GM12878 (cell line): ENCODE data around the gene BUB1B.

Source experiments
- BCL11A ChIP-seq: IDR thresholded peaks from 2 replicates; pipeline ENCODE4 v1.6.1; 2011; ENCODE audit warnings: low read depth, low read length
- EGR1 ChIP-seq, 2 experiments: IDR thresholded peaks; 1 replicate in 1 of 2; 2 replicates in 1 of 2; pipeline ENCODE4 v1.6.1; 2011 to 2012; ENCODE audit warnings: low read depth in 2 of 2, low read length in 2 of 2, borderline replicate concordance in 1 of 2, mild to moderate bottlenecking in 1 of 2, moderate library complexity in 1 of 2
- EZH2 ChIP-seq: IDR thresholded peaks from 2 replicates; pipeline ENCODE4 v1.6.1; 2012; ENCODE audit warnings: low read depth, mild to moderate bottlenecking, control low read depth, inconsistent platforms, low read length, borderline replicate concordance; ENCODE audit not compliant: control insufficient read depth
- JUND ChIP-seq: IDR thresholded peaks from 2 replicates; pipeline ENCODE4 v1.6.1; 2012; ENCODE audit warnings: low read depth, mild to moderate bottlenecking, low read length, improper control_type of control experiment, moderate library complexity
- POLR2AphosphoS5 ChIP-seq: IDR thresholded peaks from 2 replicates; pipeline ENCODE4 v1.6.1; 2011; ENCODE audit warnings: mild to moderate bottlenecking, low read length, inconsistent platforms
- RBBP5 ChIP-seq: fragments of 200-600 bp; sonication (generic); conservative IDR thresholded peaks from 2 replicates; pipeline ENCODE4 v1.6.1; 2016
- SMC3 ChIP-seq: IDR thresholded peaks from 2 replicates; pipeline ENCODE4 v1.6.1; 2011; ENCODE audit warnings: low read length, improper control_type of control experiment, borderline replicate concordance
- SP1 ChIP-seq: IDR thresholded peaks from one replicate; pipeline ENCODE4 v1.6.1; 2011; ENCODE audit warnings: low read depth, low read length
- TF ChIP-seq, protein P1 (sequence below), 3 experiments: IDR thresholded peaks in 2 of 3; conservative IDR thresholded peaks in 1 of 3; 2 replicates each; pipeline ENCODE4 v1.5.1; 2011; ENCODE audit warnings: low read depth in 3 of 3, low read length in 3 of 3, mild to moderate bottlenecking in 3 of 3, control low read depth in 2 of 3, moderate library complexity in 2 of 3, inconsistent platforms in 1 of 3, mixed read lengths in 1 of 3; ENCODE audit not compliant: control insufficient read depth in 2 of 3, insufficient read depth in 1 of 3; ENCODE audit errors: extremely low read depth in 1 of 3
- TF ChIP-seq, protein P2 (sequence below): IDR thresholded peaks from 2 replicates; pipeline ENCODE4 v1.6.1; 2011; ENCODE audit warnings: low read depth, low read length, improper control_type of control experiment, borderline replicate concordance
- TF ChIP-seq, protein P3 (sequence below): fragments of 450-650 bp; IDR thresholded peaks from 2 replicates; pipeline ENCODE4 v1.6.1; 2017; ENCODE audit warnings: mild to moderate bottlenecking
- TF ChIP-seq, protein P4 (sequence below): IDR thresholded peaks from 2 replicates; pipeline ENCODE4 v1.6.1; 2012; ENCODE audit warnings: mild to moderate bottlenecking, low read depth, low read length
- TF ChIP-seq, protein P5 (sequence below): fragments of 450-650 bp; IDR thresholded peaks from 2 replicates; pipeline ENCODE4 v1.6.1; 2018; ENCODE audit warnings: borderline replicate concordance, mild to moderate bottlenecking; ENCODE audit not compliant: partially characterized antibody

DNA sequence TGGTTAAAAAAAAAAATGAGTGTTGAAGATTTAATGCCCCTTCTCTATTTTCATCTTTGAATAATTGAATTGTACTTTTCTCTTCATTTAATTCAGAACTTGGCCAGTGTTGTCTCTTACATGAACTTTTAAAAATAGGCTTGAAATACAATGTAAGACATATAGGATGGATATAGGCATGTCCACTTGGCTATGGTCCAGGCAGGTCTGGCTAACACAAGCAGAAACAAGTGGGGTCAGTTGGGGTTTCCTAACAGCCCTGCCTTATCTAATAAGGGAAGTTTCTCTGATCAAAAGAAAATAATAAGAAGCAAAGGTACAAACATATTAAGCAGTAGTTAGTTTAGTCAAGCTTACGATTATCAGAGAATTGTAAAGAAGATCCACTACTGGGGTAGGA lies 58.9 kb downstream of the BUB1B start:
- TF ChIP-seq POLR2AphosphoS5 (no peak), BCL11A (no peak), EZH2 (no peak), SMC3 (no peak), SP1 (no peak), EGR1 (IDR thresholded peaks at IDR 0.05; ENCODE audit: borderline replicate concordance in 1 of 2, low read depth in 2 of 2, low read length in 2 of 2) (no peak), JUND (no peak), RBBP5 (no peak)
- TF ChIP-seq, protein P1, sequence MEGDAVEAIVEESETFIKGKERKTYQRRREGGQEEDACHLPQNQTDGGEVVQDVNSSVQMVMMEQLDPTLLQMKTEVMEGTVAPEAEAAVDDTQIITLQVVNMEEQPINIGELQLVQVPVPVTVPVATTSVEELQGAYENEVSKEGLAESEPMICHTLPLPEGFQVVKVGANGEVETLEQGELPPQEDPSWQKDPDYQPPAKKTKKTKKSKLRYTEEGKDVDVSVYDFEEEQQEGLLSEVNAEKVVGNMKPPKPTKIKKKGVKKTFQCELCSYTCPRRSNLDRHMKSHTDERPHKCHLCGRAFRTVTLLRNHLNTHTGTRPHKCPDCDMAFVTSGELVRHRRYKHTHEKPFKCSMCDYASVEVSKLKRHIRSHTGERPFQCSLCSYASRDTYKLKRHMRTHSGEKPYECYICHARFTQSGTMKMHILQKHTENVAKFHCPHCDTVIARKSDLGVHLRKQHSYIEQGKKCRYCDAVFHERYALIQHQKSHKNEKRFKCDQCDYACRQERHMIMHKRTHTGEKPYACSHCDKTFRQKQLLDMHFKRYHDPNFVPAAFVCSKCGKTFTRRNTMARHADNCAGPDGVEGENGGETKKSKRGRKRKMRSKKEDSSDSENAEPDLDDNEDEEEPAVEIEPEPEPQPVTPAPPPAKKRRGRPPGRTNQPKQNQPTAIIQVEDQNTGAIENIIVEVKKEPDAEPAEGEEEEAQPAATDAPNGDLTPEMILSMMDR (IDR thresholded peaks at IDR 0.05 in 2 of 3, conservative IDR thresholded peaks at IDR 0.05 in 1 of 3; ENCODE audit: control insufficient read depth in 2 of 3, extremely low read depth in 1 of 3, insufficient read depth in 1 of 3, low read depth in 3 of 3, low read length in 3 of 3), result no peak
- TF ChIP-seq, protein P2, sequence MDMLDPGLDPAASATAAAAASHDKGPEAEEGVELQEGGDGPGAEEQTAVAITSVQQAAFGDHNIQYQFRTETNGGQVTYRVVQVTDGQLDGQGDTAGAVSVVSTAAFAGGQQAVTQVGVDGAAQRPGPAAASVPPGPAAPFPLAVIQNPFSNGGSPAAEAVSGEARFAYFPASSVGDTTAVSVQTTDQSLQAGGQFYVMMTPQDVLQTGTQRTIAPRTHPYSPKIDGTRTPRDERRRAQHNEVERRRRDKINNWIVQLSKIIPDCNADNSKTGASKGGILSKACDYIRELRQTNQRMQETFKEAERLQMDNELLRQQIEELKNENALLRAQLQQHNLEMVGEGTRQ, result no peak
- TF ChIP-seq, protein P3, sequence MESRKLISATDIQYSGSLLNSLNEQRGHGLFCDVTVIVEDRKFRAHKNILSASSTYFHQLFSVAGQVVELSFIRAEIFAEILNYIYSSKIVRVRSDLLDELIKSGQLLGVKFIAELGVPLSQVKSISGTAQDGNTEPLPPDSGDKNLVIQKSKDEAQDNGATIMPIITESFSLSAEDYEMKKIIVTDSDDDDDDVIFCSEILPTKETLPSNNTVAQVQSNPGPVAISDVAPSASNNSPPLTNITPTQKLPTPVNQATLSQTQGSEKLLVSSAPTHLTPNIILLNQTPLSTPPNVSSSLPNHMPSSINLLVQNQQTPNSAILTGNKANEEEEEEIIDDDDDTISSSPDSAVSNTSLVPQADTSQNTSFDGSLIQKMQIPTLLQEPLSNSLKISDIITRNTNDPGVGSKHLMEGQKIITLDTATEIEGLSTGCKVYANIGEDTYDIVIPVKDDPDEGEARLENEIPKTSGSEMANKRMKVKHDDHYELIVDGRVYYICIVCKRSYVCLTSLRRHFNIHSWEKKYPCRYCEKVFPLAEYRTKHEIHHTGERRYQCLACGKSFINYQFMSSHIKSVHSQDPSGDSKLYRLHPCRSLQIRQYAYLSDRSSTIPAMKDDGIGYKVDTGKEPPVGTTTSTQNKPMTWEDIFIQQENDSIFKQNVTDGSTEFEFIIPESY, result no peak
- TF ChIP-seq, protein P4, sequence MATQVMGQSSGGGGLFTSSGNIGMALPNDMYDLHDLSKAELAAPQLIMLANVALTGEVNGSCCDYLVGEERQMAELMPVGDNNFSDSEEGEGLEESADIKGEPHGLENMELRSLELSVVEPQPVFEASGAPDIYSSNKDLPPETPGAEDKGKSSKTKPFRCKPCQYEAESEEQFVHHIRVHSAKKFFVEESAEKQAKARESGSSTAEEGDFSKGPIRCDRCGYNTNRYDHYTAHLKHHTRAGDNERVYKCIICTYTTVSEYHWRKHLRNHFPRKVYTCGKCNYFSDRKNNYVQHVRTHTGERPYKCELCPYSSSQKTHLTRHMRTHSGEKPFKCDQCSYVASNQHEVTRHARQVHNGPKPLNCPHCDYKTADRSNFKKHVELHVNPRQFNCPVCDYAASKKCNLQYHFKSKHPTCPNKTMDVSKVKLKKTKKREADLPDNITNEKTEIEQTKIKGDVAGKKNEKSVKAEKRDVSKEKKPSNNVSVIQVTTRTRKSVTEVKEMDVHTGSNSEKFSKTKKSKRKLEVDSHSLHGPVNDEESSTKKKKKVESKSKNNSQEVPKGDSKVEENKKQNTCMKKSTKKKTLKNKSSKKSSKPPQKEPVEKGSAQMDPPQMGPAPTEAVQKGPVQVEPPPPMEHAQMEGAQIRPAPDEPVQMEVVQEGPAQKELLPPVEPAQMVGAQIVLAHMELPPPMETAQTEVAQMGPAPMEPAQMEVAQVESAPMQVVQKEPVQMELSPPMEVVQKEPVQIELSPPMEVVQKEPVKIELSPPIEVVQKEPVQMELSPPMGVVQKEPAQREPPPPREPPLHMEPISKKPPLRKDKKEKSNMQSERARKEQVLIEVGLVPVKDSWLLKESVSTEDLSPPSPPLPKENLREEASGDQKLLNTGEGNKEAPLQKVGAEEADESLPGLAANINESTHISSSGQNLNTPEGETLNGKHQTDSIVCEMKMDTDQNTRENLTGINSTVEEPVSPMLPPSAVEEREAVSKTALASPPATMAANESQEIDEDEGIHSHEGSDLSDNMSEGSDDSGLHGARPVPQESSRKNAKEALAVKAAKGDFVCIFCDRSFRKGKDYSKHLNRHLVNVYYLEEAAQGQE, result no peak
- TF ChIP-seq, protein P5, sequence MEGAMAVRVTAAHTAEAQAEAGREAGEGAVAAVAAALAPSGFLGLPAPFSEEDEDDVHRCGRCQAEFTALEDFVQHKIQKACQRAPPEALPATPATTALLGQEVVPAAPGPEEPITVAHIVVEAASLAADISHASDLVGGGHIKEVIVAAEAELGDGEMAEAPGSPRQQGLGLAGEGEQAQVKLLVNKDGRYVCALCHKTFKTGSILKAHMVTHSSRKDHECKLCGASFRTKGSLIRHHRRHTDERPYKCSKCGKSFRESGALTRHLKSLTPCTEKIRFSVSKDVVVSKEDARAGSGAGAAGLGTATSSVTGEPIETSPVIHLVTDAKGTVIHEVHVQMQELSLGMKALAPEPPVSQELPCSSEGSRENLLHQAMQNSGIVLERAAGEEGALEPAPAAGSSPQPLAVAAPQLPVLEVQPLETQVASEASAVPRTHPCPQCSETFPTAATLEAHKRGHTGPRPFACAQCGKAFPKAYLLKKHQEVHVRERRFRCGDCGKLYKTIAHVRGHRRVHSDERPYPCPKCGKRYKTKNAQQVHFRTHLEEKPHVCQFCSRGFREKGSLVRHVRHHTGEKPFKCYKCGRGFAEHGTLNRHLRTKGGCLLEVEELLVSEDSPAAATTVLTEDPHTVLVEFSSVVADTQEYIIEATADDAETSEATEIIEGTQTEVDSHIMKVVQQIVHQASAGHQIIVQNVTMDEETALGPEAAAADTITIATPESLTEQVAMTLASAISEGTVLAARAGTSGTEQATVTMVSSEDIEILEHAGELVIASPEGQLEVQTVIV, result no peak
